ENCODE measurements around the gene CRYL1.

CRYL1 gene

DNA sequence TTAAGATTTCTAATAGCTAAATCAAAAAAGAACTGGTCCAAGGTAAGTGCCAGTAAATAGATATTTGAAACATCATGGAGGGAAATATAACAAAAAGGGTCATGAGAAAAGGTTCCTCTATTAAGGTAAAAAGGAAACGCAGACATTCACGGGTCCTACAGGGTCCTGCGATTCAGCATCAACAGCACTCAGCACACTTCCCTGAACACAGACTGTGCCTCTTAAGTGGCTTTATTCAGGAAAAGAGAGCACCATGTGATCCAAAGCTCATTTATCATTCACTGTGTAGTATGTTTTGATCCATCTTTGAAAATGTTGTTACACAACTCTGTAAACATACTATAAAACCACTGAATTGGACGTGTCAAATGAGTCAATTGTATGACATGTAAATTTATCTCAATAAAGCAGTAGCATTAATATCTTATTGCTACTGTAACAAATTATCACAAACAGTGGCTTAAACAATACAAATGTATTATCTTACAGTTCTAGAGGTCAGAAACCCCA lies 33.7 kb downstream of the CRYL1 start:
- no peak for FAIRE-seq

DNA sequence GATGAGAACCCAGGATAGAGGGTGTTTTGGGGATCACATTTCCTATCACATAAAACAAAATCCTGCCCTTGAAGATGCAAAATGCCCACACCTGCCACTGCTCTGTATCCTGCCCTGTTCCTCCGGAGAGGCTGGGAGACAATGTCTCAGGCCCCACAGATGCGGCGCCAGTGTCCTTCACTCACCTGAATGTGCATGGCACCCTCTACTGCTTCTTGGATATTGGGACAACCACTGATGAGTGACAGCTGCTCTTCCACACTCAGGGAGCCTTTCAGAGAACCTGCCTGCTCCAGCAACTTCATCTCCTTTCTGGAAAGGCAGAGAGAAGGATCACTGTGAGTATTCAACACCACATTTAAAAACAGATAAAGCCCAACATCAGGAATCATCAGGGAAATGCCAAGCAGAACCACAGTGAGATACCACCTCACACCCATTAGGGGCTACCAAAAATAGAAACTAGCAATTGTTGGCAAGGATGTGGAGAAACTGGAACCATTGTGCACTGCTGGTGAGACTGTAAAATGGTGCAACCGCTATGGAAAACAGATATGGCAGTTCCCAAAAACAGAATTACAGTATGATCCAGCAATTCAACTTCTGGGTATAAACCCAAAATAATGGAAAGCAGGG lies 36.4 kb downstream of the CRYL1 start:
- FAIRE-seq = no peak

DNA sequence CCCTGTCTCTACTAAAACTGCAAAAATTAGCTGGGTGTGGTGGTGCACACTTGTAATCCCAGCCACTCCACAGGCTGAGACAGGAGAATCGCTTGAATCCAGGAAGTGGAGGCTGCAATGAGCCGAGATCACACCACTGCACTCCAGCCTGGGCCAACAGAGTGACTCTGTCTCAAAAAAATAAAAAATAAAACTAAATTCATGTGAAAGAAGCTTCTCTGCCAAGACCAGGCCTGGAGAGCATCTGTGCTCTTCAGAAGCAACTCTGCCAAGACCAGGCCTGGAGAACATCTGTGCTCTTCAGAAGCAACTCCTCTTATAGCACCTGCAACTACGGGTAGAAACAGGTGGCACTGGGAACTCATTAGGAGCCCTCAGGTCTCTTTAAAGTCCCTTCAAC lies 37.7 kb downstream of the CRYL1 start:
- FAIRE-seq = no peak

DNA sequence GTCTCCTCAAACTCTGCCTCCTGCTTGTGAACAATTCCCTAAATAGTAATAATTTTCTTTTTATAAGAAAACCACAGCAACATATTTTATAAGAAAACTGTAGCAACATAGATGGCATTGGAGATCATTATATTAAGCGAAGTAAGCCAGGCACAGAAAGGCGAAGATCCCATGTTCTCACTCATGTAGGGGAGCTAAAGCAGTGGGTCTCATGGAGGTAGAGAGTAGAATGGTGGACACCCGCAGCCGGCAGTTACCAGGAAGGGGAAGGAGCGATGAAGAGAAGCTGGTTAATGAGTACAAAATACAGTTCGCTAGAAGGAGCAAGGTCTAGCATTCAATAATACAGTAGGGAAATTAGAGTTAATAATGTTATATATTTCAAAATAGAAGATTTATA lies 42.9 kb downstream of the CRYL1 start:
- no peak for FAIRE-seq

DNA sequence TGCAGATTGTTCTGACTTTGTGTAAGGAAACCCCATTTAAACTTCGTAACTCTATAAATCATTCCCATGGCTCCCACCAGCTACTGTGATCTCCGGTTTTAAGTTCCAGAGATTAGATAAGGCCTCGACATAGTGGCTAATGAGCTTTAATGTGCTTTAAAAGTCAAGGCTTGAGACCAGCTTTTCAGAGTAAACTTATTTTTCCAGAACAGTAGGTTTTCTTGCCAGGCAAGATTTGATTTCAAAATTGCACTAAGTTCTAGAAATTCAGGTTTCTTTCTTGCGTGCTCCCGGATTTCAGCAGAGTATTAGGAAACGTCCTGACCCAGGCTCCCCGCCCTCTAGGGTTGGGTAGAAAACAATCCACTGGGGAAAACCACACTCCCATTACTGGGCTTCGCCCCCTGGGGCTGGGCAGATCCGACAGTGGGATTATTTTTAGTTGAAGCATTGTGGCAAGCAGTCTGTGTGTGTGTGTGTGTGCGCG lies 43.3 kb downstream of the CRYL1 start:
- no peak for FAIRE-seq

DNA sequence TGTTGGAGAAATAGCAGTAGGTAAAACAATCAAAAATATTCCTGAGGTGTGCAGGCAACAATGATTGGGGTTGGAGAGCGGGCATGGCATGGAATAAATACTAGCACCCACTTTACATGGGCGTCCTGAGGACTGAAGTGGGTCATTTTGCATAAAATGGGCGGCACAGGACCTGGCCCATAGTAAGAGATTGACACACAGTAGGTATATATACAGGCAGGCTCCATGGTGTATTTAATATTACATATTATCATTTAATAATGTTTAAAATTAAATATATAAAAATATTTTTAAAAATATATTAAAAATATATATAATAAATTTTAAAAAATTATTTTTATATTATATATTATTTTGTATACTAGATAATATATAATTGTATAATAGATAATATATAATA lies 48.3 kb downstream of the CRYL1 start:
- FAIRE-seq = no peak

DNA sequence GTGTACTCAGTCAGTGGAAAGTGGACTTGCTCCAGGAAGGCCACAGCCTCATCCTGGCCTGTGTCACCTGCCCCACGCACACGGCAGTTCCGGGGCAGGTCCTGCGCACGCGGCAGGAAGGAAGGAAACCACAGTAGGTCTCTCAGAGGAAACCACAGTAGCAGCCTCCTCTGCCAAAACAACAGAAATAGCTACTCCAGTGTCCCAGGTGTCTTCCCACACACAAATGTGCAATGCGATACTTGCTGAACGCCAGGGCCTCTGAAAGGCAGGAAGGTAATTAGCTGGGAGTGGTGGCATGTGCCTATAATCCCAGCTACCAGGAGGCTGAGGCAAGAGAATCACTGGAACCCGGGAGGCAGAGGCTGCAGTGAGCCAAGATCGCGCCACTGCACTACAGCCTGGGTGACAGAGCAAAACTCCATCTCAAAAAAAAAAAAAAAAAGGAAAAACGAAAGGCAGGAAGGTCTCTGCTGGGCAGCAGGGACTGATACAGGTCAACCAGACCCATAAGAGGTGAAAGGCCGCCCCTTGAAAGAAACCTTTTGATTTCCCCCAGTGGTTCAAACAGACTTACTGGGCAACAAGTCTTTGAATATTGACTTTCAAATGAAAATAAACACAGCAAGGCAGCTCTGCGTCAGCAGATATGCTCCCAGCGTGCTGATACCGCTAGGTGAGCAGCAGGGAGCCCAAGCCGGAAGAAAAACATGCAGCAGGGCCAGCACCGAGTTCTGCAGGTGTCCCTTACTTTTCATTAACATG lies 49.5 kb downstream of the CRYL1 start:
- FAIRE-seq = no peak

DNA sequence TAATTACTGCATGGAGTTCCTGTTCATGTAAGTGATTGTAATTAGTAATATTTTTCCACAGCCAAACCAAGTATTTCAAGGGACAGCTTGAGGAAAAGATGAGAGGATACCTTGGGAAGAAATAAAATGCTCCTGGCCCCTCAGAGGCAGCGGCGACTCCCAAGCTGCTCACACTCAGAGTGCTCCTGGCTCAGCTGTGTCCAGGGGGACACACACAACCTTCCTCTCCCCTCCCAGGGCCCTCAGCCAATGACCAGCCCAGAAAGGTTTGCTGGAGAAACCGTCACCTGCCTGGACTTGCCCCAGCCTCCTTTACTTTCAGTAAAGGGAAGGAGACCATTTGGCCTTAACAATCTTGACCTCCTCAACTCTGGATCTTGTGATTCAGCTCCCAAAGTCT lies 51.1 kb downstream of the CRYL1 start:
- no peak for FAIRE-seq

DNA sequence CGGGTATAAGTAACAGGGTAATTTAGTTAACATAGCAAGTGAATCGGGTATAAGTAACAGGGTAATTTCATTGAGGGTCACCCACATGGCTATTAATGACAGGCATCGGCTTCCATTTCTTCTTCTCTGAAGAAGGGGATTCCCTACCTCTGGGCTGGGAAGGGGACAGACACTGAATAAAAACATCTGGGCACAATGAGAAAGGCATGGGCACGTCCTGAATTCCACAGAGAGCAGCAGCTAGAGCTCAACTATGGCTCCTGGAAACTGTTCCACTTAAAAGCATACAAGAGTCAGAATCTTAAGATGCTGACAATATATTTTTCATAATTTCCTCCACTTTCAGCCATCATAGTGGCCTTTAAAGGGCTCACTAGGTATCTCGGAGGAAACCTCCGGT lies 51.8 kb downstream of the CRYL1 start:
- FAIRE-seq = no peak

DNA sequence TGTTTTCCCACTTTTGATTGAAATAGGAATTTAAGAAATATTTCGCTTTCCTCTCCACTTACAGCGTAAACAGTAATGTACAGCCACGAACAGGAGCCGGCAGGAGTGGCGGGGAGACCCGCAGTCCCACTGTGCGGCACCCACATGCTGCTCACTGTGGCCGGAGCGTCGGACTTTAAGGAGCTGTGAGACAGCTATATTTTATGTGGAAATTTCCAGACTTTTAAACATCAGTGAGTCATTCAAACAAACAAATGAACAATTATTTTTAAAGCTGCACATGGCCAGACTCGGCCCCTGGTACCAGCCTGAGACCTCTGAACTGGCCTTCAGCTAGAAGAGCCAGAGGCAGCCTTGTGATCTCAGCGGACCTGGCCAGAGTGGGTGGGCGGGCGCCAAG lies 52.5 kb downstream of the CRYL1 start:
- FAIRE-seq = no peak

DNA sequence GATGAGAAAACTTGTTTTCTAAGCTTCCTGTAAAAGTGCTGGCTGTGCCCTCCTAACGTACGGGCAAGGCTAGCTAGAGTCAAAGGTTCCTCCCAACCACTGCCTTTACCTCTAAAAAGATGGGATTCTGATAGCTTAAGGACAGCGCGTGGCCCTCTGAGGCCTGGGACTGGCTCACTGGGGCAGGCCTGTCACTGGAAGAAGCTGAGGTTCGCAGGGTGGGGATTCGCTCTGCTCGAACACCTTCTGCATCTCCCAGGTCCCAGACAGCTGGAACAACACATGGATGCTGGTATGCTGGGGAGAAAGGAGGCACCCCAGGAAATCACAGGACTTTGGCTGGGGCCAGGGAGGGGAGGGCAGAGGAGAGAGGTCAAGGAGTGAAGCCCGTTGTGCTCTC lies 53.1 kb downstream of the CRYL1 start:
- no peak for FAIRE-seq

DNA sequence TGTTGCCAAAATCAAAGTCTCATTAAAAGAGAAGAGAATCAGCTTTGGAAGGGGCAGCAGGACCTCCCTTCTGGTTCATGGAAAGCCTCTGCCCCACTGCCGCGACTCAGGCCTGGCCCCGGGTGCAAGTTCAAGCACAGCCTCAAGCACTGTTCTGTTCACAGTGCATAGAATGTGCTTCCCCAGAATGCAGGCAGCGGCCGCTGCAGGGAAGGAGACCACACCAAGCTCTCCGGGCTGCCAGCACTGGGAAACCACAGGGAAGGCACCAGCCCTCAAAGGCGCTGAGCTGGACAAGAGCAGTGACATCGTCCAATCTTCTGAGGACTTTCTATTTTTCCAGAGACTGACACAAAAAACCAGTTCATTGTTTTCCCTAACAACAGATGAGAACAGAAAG lies 55.5 kb downstream of the CRYL1 start:
- FAIRE-seq = no peak

DNA sequence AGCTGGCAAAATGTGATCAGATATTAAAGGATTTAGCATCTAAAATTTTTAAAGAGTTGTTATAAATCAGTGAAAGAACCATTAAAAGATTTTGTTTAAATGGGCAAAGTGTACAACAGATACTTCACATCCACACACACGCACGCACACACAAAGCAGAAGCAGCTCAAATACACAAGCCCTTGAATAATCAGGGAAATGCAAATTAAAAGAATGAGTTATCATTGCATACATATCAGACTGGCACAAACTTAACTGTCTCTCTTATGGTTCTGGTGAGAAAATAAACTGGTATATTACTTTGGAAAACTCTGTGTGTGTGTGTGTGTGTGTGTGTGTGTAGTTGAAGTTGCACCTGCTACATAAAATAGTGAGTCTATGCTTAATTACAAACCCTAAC lies 59.3 kb downstream of the CRYL1 start:
- FAIRE-seq = no peak

DNA sequence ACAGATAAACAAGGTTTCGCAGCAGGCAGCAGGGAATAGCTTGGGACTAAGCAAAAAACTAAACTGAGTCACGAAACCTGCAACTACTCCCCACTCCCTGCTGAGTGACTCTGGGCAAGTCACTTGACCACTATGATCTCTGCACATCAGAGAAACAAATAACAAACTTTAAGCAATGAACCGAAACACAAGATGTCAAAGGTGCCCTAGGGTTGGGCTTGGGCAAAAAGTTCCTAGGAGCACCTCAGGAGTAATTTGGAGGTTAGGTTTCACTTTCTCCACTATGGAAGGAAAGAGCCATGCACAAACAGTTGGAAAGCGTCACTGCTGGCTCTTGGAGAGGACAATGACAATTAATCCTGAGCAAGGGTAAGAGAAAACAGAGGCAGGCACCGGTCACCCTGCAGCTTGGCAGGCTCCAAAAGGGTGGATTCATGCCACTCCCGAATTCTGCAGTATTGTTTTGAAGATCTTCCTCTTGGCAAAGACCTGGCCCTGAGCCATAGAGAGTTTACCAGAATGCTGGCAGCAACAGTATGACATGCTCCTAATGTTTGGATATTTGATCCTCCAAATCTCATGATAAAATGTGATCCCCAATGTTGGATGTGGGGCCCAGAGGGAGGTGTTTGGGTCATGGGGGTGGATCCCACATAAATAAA lies 60.3 kb downstream of the CRYL1 start:
- no peak for FAIRE-seq

DNA sequence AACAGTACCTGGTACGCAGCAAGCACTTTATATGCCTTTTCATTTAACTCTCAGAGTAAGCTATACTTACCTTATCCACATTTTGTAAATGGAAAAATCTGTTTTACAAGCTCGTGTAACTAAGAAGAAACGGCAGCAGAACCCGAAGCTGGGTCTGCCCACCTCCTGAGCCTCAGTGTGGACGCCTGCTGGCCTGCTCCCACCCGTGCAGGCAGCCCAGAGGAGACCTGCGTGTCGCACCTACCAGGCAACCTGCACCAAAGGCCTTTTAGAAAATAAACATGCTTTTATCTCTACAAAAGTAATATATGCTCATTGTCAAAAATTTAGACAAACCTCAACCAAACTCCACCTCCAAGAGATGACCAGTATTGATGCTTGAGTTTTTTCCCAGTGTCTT lies 62.7 kb downstream of the CRYL1 start:
- no peak for FAIRE-seq

DNA sequence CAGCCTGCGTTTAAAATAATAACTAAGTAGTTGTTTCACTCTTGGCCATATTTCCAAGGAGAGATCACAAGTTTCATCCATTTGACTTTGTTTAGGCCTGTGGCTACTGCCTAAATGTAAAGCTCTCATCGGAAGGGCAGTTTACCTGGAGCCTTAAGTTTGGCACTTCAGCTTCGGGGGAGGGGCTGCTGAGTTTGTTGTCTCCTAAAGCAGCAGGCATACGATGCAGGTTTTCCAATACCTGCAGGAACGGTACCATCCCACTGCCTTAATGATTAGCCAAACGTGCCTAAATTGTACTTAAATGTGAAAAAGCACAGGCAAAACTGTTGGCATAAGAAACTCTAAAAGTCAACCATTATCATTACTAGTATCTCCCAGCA lies 63.1 kb downstream of the CRYL1 start:
- FAIRE-seq = no peak

DNA sequence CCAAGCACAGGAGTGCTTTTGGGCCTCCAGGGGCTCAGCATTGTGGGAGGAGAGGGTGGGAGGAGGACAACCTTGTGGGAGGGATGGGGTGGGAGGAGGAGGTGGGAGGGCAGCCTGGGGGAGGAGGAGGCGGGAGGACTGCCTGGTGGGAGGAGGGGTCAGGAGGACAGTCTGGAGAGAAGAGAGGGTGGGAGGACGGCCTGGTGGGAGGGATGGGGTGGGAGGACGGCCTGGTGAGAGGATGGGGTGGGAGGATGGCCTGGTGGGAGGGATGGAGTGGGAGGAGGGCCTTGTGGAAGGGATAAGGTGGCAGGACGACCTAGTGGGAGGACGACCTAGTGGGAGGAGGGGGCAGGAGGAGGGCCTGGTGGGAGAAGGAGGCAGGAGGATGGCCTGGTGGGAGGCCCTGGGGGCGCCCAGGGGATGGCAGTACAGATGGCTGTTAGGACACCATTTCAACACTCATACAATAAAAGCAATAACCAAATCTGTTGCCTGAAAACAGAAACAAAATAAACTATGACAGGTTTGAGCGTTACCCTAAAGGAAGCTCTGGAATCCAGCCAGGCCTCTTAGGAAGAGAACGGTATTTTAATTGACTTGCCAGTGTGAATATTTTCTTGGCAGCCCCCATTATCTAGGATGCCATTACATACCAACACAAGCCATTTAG lies 63.7 kb downstream of the CRYL1 start:
- FAIRE-seq = no peak

DNA sequence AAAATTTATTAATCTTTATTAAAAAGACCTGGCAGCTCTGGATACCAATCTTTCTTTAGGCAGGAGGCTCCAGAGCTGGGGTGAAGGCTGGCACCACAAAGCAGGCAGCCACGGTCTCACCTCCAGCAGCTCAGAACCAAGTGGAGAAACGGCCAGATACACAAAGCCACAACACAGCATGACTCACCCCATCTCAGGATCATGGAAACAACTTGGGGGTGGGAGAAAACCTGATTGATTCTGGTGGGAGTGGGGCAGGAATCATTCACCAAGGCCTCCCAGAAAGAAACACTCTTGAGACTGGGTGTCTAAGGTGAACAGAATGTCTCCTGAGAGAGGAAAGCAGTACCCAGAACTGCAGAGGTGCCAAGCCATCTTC lies 64.2 kb downstream of the CRYL1 start:
- FAIRE-seq = no peak

DNA sequence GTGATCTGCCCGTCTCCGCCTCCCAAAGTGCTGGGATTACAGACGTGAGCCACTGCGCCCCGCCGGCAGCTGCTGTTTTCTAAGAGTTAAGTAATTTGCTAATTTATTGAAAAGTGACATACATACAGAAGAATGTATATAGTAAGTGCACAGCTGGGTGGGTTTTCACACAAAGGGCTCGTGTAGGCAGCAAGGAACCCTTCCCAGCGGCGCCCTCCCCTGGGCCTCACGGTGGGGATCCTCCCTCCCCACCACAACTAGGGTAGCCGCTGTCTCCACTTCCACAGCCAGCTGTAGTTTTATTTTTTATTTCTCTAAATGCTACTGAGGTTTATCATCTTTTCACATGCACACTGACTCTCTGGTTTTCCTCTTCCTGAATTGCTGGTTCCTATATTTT lies 64.9 kb downstream of the CRYL1 start:
- no peak for FAIRE-seq

DNA sequence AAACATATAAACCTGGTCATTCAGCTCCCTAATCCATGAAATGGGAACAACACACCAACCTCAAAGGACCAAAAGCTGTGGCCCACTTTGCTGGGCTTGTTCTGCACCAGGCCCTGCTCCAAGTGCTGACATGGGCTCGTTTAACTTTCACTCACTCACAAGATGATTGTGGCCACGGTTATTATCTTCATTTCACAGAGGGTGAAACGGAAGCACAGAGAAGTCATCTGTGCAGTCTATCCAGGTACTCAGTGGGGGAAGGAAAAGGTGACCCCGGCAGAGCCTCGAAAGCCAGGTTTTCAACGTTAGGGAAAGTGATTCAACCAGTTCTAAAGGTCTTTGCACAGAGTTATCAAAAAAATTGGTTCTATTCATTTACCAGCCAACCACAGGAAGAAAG lies 68.0 kb downstream of the CRYL1 start:
- no peak for FAIRE-seq

DNA sequence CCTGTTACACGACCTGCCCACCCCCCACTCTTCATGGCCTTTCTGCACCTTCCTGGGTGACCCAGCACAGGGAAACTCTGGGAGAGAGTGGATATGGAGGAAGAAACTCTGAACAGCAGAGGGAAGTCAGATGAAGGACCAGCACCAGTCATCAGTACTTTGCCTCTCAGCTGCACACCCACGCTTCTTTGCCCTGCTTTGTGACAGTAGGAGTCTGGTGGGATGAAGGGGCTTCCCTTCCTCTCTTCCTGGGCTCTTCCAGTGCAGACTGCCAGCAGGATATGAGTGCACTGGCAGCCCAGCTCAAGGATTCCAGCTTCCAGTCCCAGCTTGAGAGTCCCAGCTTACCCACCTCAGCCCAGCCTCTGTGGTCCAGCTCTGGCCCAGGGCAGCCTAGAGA lies 68.9 kb downstream of the CRYL1 start:
- FAIRE-seq = no peak

DNA sequence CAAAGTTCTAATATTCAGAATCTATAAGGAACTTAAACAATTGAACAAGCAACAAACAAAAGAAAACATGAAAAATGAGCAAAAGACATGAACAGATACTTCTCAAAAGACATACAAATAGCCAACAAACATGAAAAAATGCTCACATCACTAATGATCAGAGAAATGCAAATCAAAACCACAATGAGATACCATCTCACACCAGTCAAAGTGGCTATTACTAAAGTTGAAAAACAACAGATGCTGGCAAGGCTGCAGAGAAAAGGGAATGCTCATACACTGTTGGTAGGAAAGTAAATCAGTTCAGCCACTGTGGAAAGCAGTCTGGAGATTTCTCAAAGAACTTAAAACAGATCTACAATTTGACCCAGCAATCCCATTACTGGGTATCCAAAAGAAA lies 74.3 kb downstream of the CRYL1 start:
- FAIRE-seq = no peak

DNA sequence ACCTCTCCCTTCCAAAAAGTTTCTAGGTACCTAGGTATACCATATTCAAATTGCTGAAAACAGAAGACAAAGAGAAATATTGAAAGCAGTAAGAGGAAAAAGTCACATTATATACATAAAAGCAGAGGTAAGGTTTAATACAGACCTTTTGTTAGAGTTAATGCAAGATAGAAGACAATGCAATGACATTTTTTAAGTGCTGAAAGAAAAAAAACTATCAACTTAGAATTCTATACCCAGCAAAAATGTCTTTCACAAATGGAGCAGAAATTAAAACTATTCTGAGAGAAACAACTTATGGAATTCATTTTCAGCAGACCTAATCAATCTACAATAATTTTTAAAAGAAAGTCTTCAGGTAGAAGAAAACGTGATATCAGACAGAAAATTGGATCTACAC lies 77.2 kb downstream of the CRYL1 start:
- no peak for FAIRE-seq

DNA sequence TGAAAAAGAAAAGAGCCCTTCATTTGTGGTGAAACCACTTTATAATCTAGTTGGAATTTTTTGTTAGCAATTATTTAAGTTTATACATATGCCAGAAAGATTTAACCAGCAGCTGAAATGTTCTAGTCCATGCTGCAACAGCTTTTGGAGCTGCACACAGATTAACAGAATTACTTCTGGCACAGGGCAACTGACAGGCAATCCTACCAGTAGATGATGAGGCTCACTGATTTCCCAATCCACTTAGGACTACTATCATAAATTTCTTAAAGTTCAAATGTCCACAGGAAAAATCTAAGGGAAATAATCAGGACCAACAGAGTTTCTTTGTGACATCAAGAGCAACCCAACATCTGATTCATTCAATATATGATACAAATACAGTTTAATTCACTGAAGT lies 78.8 kb downstream of the CRYL1 start:
- FAIRE-seq = no peak

All from A204.1 (cell line).